Activated CD8-positive, alpha-beta memory T cell treated with anti-CD3 and anti-CD28 coated beads for 36 hours (primary cell): Measurements from ENCODE around the gene SLC9A5. TPM values are rescaled to one million over a fixed set of nuclear protein-coding genes. Genes with fewer than 3 reads are reported as not detected.

Experiments
- CTCF ChIA-PET: fragments of 350-600 bp; sonication (Branson Sonifier 250); formaldehyde crosslinking; loops from one replicate; lab custom pipeline; 2021; ENCODE audit warnings: antibody characterized with exemption; lab: Charles Lee
- POLR2A ChIA-PET: fragments of 350-600 bp; sonication (Branson Sonifier 250); formaldehyde crosslinking; loops from one replicate; lab custom pipeline; 2021; ENCODE audit warnings: antibody characterized with exemption; lab: Charles Lee
- total RNA-seq, 2 experiments: library from RNA; stranded (reverse); gene quantifications; one replicate each; pipeline ENCODE4 v1.2.3, GENCODE V29; 2021

SLC9A5 gene
- total RNA-seq, 2 experiments from 2014 or later, result 6.7 to 7.8 TPM

DNA sequence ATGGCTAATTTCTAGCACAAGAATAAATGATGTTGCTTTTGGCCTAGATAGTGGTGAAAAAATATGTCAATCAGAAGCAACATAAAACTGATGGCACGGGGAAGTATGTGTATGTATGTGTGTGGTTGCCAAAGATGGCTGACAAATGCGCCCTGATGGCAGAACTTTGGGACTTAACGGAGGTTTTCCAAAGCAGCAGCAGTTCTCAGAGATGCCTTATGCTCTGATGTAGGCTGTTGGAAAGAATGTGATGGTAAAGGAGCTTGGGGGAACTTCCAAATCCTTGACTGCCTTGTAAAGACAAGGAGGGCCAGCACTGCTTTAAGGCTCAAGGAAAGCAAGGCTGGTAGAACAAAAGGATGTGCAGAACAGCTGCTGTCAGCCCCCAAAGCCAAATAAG lies 61.8 kb downstream of the SLC9A5 start:
- ChIA-PET POLR2A (no interaction called here), CTCF (interaction anchor here (1.0 to 1.3 kb wide), 2 partner anchors 89 to 170 kb away, joined by 3 to 4 read pairs; partner anchors contain the start of gene ATP6V0D1)

DNA sequence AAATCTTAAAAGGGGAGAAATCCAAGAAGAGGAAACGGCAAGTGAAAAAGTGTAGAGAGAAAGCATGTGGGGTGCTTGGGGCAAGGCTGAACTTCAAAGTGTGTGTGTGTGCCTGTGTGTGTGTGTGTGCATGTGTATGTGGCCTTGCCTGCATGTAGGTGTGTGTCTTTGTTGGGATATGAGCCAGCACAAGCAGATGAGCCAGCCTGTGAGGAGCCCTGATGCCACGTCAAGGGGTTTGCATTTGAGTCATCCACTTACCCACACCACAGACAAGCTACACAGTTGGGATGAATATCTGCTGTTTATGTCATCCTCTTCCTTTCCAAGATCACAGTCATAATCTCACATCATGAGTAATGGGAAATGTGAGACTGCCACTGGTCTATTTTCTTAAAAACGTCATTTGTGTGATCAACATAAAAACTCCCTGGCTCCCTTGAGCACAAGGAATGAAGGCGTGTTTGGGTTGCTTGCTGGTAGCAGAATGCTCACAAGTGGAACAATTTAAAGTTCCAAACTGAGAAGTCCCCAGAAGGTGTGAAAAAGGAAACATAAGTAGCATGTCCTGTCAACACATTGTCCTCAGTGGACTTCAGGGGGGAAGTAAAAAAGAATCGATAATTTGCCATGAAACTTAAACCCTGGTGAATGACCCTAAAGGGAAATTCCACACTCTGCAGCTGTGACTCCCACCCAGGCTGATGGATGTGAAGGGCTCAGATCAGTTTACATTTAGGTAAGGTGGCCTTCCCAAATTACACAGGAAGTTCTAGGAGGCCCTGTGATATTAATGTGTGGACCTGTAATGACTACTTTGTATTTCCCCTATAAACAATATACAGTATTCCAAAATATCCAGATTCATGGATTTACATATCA lies 63.1 kb downstream of the SLC9A5 start:
- POLR2A ChIA-PET, result interaction anchor here (0.9 kb wide), 1 partner anchor 68 kb away, joined by 5 read pairs; no protein-coding TSS in a partner anchor
- CTCF ChIA-PET, result interaction anchor here (1.2 to 1.3 kb wide), 2 partner anchors 14 to 169 kb away, joined by 4 to 7 read pairs; partner anchors contain the start of gene ATP6V0D1

DNA sequence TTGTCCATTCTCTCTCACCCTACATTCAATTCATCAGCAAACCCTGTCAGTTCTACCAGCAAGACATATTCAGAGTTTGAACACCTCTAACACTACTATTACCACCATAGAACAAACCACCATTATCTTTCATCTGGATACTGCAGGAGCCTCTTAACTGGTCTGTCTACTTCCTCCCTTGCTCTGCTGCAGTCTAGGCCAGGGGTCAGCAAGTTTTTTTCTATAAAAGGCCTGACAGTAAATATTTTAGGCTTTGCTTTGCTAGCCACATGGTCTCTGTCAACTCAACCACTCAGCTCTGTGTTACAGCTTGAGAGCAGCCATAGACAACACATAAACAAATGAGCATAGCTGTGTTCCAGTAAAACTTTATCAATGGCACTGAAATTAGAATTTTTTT lies 63.9 kb downstream of the SLC9A5 start:
- CTCF ChIA-PET, result interaction anchor here (0.7 to 1.2 kb wide), 3 partner anchors 13 to 156 kb away, joined by 3 to 7 read pairs (median 3); no protein-coding TSS in a partner anchor
- POLR2A ChIA-PET, result no interaction called here

DNA sequence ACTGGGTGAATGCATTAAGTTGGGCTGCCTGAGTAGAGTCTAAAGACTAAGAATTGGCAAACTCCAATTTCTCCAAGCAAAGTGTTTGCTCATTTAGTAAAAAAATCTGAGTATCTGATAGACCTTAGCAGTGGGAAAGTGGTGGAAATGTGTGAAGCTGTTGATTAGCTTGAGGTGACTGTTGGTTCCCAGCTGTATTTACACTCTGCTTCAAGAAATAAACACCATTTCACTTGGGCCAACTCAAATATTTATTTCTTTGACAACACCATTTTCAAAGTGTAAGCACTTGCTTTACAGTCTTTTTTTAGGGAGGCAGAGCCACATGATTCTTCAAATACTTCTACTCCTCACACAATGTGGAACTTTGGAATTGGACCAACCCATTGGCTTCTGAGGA lies 69.1 kb downstream of the SLC9A5 start:
- ChIA-PET CTCF (interaction anchor here (0.6 to 0.7 kb wide), 2 partner anchors 110 to 300 kb away, joined by 3 read pairs; no protein-coding TSS in a partner anchor), POLR2A (no interaction called here)

Other genes starting within 250 kb of the SLC9A5 start
- gene CBFB, start 219.8 kb upstream of the SLC9A5 start, total RNA-seq, result 100 to 1,000 TPM; 140 to 147 TPM
- gene PHAF1, start 139.0 kb upstream of the SLC9A5 start, total RNA-seq, result 10 to 100 TPM; 18.1 to 20.0 TPM
- 1 to 10 TPM; 2.0 to 2.1 TPM for gene B3GNT9, start 98.0 kb upstream of the SLC9A5 start, total RNA-seq
- gene TRADD, start 89.1 kb upstream of the SLC9A5 start, total RNA-seq, result 10 to 100 TPM; 18.0 to 19.0 TPM
- gene FBXL8, start 89.0 kb upstream of the SLC9A5 start, total RNA-seq, result 10 to 100 TPM; 11.8 to 12.2 TPM
- 10 to 100 TPM in 1 of 2 experiments, 1 to 10 TPM in 1; 7.6 to 11.4 TPM for gene HSF4, start 84.2 kb upstream of the SLC9A5 start, total RNA-seq
- 1 to 10 TPM; 4.9 to 5.2 TPM for gene NOL3, start 78.4 kb upstream of the SLC9A5 start, total RNA-seq
- 10 to 100 TPM; 18.6 to 22.4 TPM for gene MATCAP1, start 65.0 kb upstream of the SLC9A5 start, total RNA-seq
- under 1 TPM in 1 of 2 experiments, not detected in 1; 0.19 TPM for gene EXOC3L1, start 58.8 kb upstream of the SLC9A5 start, total RNA-seq
- 100 to 1,000 TPM; 146 to 151 TPM for gene E2F4, start 56.8 kb upstream of the SLC9A5 start, total RNA-seq
- gene ELMO3, start 49.8 kb upstream of the SLC9A5 start, total RNA-seq, result 1 to 10 TPM; 5.5 to 5.8 TPM
- gene TMEM208, start 21.8 kb upstream of the SLC9A5 start, total RNA-seq, result 10 to 100 TPM; 61.2 to 61.7 TPM
- 100 to 1,000 TPM; 113 to 118 TPM for gene FHOD1, start 1.5 kb upstream of the SLC9A5 start, total RNA-seq
- gene PLEKHG4, start 30.6 kb downstream of the SLC9A5 start, total RNA-seq, result 10 to 100 TPM; 25.8 to 26.1 TPM
- gene KCTD19, start 77.8 kb downstream of the SLC9A5 start, total RNA-seq, result 1 to 10 TPM; 1.4 to 1.5 TPM
- gene LRRC36, start 77.8 kb downstream of the SLC9A5 start, total RNA-seq, result 1 to 10 TPM in 1 of 2 experiments, under 1 TPM in 1; 0.55 to 1.1 TPM
- gene TPPP3, start 144.5 kb downstream of the SLC9A5 start, total RNA-seq, result not detected
- gene ZDHHC1, start 167.5 kb downstream of the SLC9A5 start, total RNA-seq, result 1 to 10 TPM; 1.0 to 1.1 TPM
- gene HSD11B2, start 182.1 kb downstream of the SLC9A5 start, total RNA-seq, result 1 to 10 TPM; 1.3 to 1.9 TPM
- 10 to 100 TPM; 42.2 to 45.0 TPM for gene ATP6V0D1, start 232.2 kb downstream of the SLC9A5 start, total RNA-seq
- under 1 TPM in 1 of 2 experiments, not detected in 1; 0.25 TPM for gene AGRP, start 234.6 kb downstream of the SLC9A5 start, total RNA-seq